DMS79 treated with DMSO at 0.1 percent for 48 hours (cell line): ENCODE results near the gene NUMA1.

ENCODE experiments used
- DNase-seq: peaks from one replicate; lab custom pipeline; 2025; lab: John Stamatoyannopoulos, UW

The NUMA1 gene

DNA sequence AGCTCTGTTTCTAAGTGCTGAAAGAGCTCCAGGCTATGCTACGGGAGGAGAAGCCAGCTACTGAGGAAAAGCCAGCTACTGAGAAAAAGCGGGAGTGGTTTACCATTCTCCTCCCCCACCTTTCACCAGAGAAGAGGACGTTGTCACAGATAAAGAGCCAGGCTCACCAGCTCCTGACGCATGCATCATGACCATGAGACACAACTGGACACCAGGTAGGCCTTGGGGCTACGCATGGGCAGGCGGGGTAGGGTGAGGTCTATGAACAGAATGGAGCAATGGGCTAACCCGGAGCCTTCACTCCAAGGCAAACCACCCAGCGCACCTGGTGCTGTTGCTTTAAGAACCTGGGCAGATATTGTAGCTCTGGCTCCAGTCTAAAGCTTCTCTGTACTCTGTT lies 80.5 kb downstream of the NUMA1 start:
- no peak for DNase-seq

DNA sequence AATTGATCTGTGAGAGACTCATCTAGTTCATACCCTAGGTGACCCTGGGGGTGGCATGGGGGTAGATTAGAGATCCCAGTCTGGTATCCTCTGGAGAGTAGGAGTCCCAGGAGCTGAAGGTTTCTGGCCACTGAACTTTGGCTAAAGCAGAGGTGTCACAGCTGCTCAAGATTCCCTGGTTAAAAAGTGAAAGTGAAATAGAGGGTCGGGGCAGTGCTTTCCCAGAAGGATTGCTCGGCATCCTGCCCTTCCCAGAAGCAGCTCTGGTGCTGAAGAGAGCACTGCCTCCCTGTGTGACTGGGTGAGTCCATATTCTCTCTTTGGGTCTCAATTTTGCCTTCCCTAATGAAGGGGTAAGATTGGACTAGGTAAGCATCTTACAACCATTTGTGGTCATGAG lies 81.0 kb downstream of the NUMA1 start:
- no peak for DNase-seq

DNA sequence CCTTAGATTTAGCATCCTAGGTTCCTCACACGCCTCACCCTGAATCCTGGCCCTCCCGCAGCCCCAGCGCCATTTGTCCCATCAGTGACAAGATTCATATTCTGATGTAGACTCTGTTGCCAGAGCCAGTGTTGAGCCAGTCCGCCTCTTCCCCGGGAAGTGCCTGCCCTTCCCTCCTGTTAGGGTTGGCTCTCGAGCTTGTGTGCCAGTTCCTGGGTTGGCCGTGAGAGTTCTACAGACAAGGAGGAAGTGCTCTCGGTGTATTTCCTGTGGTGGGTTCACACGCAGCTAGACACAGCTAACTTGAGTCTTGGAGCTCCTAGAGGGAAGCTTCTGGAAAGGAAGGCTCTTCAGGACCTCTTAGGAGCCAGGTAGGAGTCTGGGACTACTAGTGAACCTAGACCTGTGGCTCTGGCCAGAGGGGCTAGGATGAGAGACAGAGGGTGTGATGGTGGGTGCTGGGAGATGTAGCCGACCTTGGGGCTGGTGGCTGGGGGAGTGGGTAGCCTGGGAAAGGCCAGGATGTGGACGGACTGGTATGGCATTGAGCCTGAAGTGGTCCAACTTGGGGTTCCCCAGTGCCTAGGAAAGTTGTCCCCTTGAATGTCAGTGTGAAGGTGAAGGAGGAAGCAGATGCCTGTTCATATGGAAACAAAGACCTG lies 81.6 kb downstream of the NUMA1 start, which contains the start of gene IL18BP:
Gene IL18BP, plus strand, starts transcription at position 261 of the 662 bp plus-strand sequence. CDS start 1,076 bp downstream, outside the sequence.
- DNase-seq = no peak

DNA sequence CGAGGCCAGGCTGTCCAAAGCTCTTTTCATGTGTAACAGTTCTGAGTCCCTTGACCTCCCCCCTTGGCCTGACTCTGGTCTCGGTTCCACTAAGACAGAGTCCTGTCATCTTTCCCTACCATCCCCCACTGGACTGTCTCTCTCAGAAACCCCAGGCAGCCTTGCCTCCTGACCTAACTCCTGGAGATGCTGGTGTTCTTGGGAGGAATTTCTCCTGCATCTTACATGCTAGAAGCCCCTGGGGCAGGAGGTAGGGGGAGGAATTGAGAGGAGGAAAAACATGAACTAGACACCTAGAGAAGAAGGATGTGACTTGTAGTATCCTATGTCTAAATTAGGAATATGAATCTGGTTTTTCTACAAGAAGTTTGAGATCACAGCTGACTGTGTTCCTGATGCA lies 82.3 kb downstream of the NUMA1 start:
- no peak for DNase-seq

DNA sequence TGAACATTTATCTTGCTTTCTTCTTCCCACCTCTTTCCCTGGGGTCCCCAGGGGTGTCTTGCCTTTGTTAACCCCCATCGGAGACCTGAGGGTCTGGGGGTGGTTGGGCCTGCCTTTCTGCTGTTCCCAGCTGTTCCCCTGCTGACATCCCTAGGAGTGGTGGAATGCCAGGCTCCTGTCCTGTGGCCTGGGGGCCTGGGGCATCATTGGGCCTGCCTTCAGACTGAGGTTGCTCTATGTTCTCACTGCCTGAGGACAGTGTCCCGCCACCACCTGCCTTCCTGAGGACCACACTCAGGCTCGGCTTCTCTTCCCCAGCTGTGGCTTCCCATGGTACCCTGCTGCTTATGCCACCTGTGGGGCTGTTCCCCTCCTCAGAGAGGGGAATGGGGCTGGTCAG lies 82.7 kb downstream of the NUMA1 start:
- no peak for DNase-seq

DNA sequence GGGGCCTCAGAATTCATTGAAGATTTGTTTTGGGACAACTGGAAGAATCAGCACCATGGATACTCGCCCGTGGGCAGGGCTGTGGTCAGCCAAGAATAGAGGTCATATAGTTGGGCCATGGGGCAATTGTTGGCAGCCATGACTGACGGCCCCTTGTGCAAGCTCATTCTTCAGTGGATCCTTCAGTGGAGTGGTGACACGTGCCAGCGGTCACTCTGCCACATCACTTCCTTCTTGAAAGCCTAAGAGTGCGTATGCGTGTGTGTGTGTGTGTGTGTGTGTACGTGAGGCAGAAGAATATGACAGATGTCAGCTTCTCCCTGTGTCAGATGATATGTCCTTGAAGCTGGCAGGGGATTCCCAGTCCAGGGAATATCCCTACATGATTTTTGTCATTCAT lies 83.4 kb downstream of the NUMA1 start:
- DNase-seq = no peak

DNA sequence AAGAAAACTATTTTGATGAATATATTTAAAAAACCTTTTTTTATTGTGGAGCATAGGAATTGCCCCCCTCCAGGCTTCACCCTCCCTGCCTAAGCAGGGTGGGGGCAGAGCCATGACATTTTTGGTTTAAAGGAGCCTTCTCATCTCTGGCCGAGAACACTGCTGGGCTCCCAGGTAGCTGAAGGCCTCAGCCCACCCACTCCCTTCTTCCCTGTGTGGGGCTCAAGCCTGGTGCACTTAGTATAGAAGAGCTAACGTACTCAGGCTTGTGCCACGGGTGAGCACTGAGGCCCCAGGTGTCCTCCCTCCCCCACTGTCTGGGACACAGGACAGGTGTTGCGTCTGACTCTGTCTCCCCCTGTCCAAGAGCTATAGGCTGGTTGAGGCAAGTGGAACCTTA lies 83.8 kb downstream of the NUMA1 start:
- DNase-seq = no peak

DNA sequence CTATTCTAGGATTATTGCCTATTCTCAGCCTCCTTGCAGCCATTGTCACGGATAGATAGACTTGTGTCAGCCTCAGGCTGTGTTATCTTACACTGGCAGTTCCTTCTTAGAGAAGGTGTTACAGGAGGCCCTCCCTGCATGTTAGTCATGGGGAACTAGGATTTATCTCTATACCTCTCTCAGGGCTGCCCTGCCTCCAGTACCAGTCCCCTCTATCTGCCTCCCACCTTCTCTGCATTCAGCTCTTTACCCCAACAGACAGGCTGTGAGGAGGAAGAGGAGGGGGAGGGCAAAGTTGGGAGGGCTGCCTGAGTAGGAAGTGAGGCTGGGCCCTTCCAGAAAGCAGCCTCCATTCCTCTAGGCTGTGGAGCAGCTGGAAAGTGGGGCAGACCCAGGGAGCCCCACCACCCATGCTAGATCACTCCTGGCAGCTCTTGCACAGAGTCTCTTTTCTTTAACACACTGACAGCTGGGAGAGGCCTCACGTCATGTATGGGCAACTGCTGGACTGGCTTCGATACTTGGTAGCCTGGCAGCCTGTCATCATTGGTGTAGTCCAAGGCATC lies 84.5 kb downstream of the NUMA1 start:
- no peak for DNase-seq

DNA sequence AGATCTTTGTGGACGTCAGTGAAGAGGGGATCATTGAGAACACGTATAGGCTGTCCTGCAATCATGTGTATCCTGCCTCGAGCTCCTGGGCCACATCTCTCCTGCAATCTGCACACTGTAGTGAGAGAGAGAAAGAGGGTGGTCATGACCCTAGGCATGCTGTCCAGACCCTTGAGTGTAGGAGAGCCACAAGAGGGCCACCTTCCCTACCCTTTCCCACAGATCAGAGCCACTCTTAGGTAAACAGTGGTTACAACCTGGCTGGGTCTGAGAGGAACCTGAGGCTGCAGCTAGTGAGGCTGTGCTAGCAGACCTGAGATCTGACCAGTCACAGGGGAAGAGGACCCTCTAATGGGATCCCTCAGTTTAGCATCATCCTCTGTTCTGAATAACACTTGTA lies 85.6 kb downstream of the NUMA1 start:
- DNase-seq = no peak

DNA sequence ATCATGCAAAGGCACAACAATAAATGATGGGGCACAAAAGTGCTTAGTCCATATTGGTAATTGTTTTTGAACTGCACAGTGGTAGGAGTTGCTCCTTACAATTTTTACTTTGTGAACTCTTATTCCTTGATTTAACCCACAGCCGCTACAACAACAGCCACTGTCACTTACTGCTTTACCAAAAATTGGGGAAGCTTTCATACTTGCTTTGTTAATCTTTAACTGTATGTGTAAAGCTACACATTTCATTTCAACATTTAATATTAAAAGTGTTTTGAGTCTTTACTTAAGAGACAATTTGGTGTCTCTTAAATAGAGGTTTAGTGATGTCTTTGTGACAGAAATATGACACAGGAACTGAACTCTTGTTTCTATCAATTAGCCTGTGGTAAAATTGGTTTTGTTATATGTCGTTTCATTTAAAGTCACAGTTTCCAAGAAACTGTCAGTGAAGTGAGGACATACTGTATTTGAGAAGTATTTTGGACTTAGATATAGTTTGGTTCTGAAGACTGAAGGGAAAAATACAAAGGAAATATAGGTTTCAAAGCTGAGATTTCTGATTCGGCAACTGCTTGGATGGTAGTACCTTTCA lies 88.1 kb downstream of the NUMA1 start:
- DNase-seq = no peak

DNA sequence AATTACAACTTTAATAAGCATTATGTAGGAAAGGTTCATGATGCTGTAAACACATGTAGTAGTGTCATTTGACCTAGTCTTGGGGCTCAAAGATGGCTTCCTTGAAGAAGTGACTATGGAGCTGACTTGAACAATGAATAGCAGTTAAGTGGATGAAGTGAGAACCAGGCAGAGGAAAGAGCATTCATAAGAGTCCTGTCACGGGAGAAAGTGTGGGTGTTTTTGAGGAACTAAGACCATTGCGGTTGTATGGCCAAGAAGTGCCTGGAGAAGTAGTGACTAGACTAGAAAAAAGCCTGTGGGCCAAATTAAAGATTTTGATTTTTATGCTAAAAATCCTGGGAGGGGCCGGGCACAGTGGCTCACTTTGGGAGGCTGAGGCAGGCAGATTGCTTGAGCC lies 88.8 kb downstream of the NUMA1 start:
- no peak for DNase-seq

DNA sequence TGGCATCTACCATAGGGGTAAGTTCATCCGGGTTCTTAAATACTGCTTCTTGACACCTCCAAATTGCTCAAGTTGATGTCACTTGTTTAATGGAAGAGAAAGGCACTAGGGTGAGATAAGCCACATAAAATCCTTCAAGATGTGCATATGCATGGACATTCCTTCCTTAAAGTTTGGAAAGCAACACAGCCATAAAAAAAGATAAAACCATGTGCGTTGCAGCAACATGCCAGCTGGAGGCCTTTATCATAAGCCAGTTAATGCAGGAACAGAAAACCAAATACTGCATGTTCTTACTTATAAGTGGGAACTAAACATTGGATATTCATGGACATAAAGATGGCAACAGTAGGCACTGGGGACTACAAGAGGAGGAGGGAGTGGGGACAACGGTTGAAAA lies 89.6 kb downstream of the NUMA1 start:
- no peak for DNase-seq

DNA sequence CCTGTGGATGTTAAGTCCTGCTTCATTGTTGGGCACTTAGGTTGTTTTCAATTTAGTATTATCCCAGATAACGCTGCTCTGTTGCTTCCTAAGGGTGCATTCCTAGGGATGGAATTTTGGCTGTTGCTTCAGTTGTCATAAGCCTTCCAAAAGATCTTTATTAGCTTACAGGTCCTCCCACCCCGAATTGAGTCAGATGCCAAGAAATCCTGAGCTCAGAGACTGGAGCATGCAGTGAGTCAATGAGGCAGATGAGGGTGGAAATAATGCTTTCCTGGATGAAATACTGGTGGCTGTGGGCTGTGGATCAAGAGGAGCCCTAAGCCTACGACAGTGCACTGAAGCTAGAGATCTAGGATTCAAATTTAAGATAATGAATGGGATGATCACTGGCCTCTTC lies 92.3 kb downstream of the NUMA1 start:
- no peak for DNase-seq

DNA sequence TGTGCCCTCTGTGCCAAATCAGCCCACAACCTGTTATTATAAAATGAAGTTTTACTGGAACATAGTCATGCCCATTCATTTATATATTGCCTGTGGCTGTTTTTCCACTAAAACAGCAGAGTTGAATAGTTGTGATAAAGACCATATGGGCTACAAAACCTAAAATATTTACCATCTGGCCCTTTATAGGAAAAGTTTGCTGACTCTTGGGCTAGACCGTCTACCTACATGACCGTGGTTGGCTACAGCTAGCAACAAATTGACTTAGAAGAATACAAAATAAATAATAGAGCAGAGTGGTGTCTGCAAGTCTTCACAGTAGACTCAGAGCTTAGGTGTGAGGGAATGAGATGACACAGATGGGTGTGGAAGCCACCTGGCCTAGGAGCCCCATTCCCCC lies 92.8 kb downstream of the NUMA1 start:
- no peak for DNase-seq

DNA sequence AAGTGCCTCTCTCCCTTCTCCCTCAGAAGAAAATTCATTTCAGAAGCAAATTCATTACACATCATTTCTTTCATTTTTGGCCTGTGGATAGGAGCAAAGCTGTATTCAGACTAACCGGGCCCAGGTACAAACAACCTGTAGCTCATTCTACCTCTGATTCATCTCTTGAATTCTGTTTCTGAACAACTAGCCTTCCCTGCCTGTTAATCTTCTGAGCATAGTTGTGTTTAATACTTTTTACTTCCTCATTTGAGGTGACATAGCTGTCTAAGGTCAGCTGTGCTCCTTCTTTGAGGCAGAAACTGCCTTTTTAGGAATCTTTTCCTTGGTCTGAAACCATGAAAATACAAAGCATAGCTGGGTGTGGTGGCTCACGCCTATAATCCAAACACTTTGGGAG lies 94.2 kb downstream of the NUMA1 start:
- DNase-seq = no peak

DNA sequence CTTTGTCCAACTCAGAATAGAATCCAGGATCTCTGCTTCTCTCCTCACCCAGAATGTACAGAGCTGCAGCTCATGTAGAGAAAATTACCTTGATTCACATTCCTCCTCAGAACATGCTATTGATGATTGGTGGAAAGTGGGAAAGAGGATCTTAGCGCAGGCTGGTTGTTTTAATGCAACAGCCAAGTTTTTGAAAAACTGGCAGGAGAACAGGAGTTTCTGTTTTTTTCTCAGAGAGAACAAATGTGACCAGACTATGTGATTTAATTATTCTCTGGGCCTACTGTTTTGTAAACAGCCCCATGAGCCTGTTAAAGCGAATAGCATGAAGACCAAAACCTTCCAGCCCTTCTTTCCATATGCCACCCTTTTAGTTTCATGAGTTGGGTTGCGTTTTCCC lies 100.7 kb downstream of the NUMA1 start:
- no peak for DNase-seq

DNA sequence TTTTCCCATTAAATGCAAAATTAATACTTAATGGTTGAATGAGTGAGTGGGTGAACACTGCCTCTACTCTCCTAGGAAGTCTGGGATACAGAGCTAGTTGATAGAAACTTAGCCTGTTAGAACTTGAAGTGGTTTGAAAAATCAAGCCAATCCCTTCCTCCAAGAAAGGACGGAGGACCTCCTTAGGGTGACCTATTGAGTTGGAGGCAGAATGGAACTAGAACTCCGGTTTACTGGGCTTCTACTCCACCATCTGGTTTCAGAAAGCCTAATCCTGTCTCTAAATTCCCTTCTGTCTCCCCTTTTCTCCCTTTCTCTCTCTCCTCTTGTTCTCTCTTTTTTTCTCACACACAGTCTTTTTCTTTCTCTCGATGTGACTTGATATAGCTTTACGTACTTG lies 101.2 kb downstream of the NUMA1 start:
- DNase-seq = no peak

DNA sequence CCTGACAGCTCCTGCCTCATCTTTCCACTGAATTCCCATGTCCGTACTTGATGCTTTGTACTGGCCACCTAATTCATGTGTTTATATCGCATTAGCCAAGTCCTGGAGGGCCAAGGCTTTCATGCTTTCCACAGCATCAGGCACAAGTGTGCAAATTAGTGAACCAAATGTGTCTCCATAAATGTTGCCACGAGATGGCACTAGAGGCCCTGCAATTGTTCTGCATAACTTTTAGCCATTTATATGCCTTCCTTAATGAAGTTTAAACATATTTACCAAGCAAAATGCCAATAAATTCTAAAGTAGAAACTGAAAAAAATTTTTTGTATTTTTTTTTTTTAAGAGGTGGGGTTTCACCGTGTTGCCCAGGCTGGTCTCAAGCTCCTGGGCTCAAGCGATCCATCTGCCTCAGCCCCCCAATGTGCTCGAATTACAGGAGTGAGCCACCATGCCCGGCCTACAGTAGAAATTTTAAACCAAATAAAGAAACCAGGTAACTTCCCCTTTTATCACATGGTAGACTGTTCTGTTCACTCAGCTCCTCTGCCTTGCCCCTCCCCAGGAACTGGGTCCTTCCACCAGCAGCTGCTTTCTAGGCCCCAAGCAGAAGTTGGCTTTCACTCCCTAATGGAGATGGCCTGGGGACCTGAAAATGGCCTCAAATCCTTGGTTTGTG lies 102.5 kb downstream of the NUMA1 start:
- peak; percentile 7 for DNase-seq

DNA sequence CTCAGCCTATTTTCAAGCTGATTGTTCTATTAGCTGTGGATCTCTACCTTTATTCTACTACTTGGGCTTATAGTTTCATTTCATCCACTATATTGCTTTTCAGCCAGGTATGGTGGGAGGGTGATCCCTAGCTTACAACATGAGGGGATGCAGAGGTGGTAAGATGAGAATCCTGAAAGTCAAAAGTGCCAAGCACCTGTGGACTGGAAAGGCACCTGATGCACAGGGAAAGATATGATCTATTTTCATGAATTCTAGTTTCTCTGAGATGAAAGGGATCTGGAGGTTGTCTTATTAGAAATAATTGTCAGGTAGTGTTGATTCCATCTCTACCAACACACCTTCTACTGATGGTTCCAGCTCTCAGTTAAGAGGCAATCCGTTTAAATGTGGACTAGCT lies 103.3 kb downstream of the NUMA1 start:
- DNase-seq = no peak

DNA sequence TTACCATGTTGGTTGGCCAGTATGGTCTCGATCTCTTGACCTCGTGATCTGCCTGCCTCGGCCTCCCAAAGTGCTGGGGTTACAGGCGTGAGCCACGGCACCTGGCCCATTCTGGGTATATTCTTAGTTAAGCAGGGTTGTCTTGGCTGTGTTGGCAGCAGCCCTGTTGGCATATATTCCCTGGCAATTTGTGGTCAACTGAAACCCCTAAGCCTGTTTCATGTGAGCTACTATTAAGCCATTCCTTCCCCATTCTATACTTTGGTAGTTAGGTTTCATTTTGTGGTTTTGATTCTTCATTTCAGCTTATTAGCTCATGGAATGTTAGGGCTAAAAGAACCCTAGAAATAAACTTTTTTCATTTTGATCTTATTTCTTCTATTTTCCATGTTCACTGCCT lies 103.8 kb downstream of the NUMA1 start:
- no peak for DNase-seq

DNA sequence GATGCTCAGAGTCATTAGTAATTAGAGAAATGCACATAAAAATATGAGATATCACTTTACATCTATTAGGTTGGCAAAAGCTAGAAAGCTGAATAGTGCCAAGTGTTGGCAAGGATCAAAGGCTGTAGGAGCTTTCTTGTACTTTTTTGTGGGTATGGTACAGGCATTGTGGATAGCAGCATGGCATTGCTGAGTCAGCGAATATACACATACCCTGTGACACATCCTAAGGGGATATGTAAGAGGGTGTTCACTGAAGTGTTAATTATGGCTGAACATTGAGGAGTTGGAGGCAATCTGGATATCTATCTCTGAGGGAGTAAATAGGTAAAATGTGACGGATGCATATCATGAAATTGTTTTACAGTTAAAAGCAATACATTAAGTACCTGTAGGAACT lies 108.7 kb downstream of the NUMA1 start:
- no peak for DNase-seq

DNA sequence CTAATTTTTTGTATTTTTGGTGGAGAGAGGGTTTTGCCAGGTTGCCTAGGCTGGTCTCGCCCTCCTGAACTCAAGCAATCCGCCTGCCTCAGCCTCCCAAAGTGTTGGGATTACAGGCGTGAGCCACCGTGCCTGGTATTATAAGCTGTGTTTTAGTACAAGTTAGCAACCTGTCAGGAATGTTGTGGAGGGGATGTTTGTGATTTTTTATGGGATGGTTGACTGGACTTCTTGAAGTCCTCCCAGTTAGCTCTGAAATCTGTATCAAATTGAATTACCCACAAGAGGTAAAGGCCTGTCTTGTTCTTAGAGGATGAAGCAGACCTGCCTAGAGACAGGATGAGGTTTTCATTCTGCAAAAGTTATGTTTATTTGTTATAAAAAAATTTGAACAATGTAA lies 115.7 kb downstream of the NUMA1 start:
- no peak for DNase-seq

DNA sequence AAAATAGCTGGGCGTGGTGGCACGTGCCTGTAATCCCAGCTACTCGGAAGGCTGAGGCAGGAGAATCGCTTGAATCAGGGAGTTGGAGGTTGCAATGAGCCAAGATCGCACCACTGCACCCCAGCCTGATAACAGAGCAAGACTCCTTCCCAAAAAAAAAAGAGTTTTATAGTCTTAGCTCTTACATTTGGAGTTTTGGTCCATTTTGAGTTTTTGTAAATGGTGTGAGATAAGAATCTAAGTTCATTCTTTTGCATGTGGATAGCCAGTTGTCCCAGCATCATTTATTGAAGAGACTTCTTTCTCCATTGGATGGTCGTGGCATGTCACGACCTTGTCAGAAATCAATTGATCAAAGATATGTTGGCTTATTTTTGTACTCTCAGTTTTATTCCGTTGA lies 116.9 kb downstream of the NUMA1 start:
- no peak for DNase-seq
